Measurements from ENCODE around the gene POLR2B. TPM values are rescaled to one million over a fixed set of nuclear protein-coding genes. Genes with fewer than 3 reads are reported as not detected.
"Not testable (repeated sequence)": the region's sequence is repeated elsewhere in the genome, so short reads cannot be mapped to it uniquely, and the experiment has no call there.

POLR2B gene
- total RNA-seq, 2 experiments from 2014 or later = 113 to 117 TPM

DNA sequence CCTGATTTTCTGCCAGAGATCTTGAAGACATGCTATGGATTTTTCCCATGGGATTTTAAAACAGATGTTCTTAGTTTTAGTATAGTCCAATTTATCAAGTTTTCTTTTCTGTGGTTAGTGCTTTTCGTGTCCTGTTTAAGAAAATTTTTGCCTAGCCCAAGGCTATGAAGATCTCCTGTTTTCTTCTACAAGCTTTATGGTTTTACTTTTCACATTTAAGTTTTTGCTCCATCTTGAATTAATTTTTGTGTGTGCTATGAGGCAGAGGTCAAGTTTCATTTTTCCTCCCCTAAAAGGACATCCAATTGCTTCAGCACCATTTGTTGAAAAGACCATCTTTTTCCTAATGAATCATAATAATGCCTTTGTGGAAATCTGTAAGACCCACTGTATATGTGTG lies 65.6 kb downstream of the POLR2B start:
- H3K27ac Mint-ChIP-seq = no peak overlapping the region
- no peaks in the 10 kb centered on the region for H3K36me3 Mint-ChIP-seq (ENCODE audit: low read depth)
- no peak for DNase-seq
- H3K4me1 Mint-ChIP-seq = no peaks in the 10 kb centered on the region
- H3K9me3 Mint-ChIP-seq = peaks cover 2% of the 10 kb centered on the region
- ChIA-PET POLR2A (no interaction called here), CTCF (no interaction called here)
- peaks cover 8% of the 10 kb centered on the region for H3K27me3 Mint-ChIP-seq
- H3K4me3 Mint-ChIP-seq = no peak overlapping the region

DNA sequence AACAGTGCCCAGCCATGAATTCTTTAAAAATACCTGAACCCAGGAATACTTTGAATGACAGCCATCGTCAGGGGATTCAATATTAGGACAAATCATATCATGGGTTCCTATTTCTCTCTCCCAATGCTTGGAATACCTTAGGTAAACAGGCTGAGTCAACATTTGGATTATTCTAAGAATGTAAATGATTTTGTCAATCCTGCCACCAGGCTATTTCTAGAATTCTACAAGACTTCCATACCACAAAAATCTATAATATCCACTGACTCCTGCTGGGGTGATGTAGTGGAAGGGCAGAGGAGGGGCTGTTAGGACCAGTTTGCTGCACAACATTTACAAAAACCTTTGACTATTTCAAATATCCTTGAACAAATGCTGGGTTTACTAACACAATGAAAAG lies 66.3 kb downstream of the POLR2B start:
- Mint-ChIP-seq H3K27ac (no peak overlapping the region), H3K4me3 (no peak overlapping the region), H3K27me3 (peaks cover 13% of the 10 kb centered on the region), H3K4me1 (no peaks in the 10 kb centered on the region), H3K9me3 (peaks cover 2% of the 10 kb centered on the region), H3K36me3 (ENCODE audit: low read depth) (no peaks in the 10 kb centered on the region)
- DNase-seq = no peak
- ChIA-PET CTCF (no interaction called here), POLR2A (no interaction called here)

DNA sequence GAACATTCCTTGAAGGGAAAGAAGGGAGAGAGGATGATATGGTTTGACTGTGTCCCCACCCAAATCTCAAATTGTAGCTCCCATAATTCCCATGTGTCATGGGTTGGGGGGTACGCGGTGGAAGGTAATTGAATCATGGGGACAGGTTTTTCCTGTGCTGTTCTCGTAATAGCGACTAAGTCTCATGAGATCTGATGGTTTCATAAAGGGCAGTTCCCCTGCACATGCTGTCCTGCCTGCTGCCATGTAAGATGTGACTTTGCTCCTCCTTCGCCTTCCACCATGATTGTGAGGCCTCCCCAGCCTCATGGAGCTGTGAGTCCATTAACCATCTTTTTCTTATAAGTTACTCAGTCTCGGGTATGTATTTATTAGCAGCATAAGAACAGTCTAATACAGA lies 68.3 kb downstream of the POLR2B start:
- H3K36me3 Mint-ChIP-seq (ENCODE audit: low read depth); CTCF ChIA-PET; POLR2A ChIA-PET; H3K4me1 Mint-ChIP-seq; H3K9me3 Mint-ChIP-seq; DNase-seq; H3K27ac Mint-ChIP-seq; H3K4me3 Mint-ChIP-seq: not testable (repeated sequence)
- peaks cover 15% of the 10 kb centered on the region for H3K27me3 Mint-ChIP-seq

DNA sequence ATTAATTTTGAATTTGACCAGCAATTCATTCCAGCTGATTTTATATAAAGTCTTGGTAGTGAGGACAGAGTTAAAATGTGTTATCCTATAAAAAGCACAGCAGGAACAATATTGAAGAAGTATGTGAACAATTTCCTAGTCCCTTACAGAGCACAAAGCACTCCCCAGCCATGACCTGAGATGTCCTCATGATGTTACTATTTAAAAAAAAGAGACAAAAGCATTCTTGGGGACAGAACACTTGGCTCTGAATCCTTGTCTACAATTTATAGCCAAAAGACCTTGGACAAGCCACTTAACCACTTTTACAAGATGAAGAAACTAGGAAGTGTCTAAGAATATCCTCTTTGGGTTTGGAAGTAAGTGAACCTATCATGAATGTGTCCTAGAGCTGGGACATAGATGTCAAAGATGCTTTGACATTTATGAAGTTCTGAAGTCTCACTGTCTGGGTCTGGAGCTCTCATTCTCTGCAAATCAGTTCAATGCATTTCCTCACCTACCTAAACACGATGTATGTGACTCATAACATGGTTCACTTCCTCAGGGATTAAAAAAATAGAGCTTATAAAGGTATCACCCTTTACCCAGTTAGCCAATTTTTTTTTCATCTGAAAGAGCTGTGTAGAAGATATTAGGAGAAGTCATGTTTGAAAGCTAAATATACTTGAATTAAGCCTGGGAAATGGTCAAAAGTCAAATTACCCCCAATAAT lies 70.1 kb downstream of the POLR2B start:
- Mint-ChIP-seq H3K36me3 (ENCODE audit: low read depth) (no peaks in the 10 kb centered on the region), H3K27ac (no peak overlapping the region), H3K9me3 (peaks cover 2% of the 10 kb centered on the region), H3K4me1 (no peaks in the 10 kb centered on the region), H3K4me3 (no peak overlapping the region), H3K27me3 (peaks cover 15% of the 10 kb centered on the region)
- ChIA-PET CTCF (no interaction called here), POLR2A (no interaction called here)
- DNase-seq = no peak

DNA sequence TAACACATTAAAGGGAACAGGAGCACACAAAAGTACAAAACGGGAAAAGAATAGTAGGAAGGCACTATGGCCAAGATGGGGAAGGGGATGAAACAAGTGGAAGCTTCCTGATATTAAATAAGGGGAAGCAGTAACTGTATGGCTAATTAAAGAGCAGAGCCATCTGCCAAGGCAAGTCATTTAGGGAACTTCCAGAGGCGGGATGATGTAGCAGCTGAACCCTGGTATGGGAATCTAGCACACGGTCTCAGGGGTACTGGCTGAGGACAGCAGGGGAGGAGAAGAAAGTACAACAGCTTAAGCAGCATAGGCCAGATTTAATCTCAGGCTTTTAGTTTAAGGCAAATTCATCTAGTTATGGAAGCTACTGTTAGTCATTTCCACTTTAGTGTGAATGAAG lies 72.4 kb downstream of the POLR2B start:
- H3K36me3 Mint-ChIP-seq (ENCODE audit: low read depth) = no peaks in the 10 kb centered on the region
- no peaks in the 10 kb centered on the region for H3K4me1 Mint-ChIP-seq
- ChIA-PET CTCF (no interaction called here), POLR2A (no interaction called here)
- H3K4me3 Mint-ChIP-seq = no peak overlapping the region
- H3K9me3 Mint-ChIP-seq = peaks cover 2% of the 10 kb centered on the region
- DNase-seq = no peak
- H3K27ac Mint-ChIP-seq = no peak overlapping the region
- H3K27me3 Mint-ChIP-seq = peaks cover 14% of the 10 kb centered on the region

DNA sequence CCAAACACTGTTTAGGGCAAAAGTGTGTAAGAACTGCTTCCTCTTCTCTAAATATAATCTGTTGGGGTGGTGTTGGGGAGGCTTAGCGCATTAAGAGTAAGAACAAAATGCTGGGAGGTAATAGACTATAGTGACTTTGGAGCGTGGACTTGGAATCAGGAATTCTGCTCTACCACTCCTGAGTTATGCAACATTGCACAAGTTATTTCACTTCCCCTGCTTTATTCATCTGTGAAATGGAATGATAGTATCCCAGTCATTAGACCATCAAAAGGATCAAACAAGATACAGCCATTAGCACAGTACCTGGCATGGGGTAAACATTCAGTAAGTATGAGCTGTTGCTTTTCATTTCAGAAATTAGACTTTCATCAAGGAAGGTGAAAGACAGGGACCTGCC lies 72.8 kb downstream of the POLR2B start:
- Mint-ChIP-seq H3K27ac (no peak overlapping the region), H3K4me1 (no peaks in the 10 kb centered on the region), H3K36me3 (ENCODE audit: low read depth) (no peaks in the 10 kb centered on the region), H3K9me3 (peaks cover 2% of the 10 kb centered on the region), H3K27me3 (peaks cover 13% of the 10 kb centered on the region), H3K4me3 (no peak overlapping the region)
- ChIA-PET CTCF (no interaction called here), POLR2A (no interaction called here)
- DNase-seq = no peak

DNA sequence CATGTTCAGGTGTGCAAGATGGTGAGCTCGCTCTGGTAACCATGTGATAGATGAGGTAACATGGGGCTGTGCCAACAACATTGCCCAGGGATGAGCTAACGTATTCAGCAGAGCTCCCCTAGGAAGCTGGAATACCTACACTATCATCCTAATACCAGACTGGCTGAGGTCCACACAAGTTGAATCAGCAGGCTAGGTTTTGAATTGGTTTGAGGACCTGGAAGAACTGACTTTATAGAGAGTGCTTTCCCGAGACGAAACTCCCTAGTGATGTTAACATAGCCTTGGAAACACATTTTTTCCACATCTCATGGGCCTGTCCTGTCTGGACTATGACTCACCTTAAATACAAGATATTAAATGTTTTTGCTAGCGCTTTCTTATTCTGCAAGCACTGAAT lies 74.8 kb downstream of the POLR2B start:
- DNase-seq = no peak
- Mint-ChIP-seq H3K9me3 (no peaks in the 10 kb centered on the region), H3K36me3 (ENCODE audit: low read depth) (no peaks in the 10 kb centered on the region), H3K27ac (no peak overlapping the region), H3K4me1 (no peaks in the 10 kb centered on the region), H3K27me3 (peaks cover 17% of the 10 kb centered on the region), H3K4me3 (no peak overlapping the region)
- CTCF ChIA-PET = no interaction called here
- POLR2A ChIA-PET = no interaction called here

DNA sequence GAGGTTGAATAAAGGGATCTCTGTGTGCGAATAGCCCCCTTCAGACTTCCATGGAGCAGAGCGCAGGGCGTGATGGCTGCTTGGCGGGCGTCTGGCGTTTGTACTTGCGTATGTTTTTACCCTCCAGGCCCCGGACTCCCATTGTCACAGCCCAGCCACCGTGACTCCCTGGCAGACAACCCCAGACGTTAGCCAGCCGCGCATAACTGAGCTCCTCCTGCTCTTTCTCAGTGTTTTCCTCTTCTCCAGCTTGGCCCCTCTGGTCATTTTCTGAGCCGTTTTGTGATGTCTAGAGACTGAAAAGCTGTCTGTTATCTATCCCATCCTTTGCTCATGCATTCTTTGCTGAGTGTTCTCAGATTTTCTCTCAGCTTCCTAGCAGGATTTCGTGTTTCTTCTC lies 77.2 kb downstream of the POLR2B start:
- DNase-seq = no peak
- Mint-ChIP-seq H3K36me3 (ENCODE audit: low read depth) (no peaks in the 10 kb centered on the region), H3K27ac (no peak overlapping the region), H3K27me3 (peaks cover 15% of the 10 kb centered on the region), H3K9me3 (no peaks in the 10 kb centered on the region), H3K4me1 (no peaks in the 10 kb centered on the region), H3K4me3 (no peak overlapping the region)
- POLR2A ChIA-PET = no interaction called here
- CTCF ChIA-PET = interaction anchor here (0.6 kb wide), 1 partner anchor 879 kb away, joined by 3 read pairs; no protein-coding TSS in a partner anchor

DNA sequence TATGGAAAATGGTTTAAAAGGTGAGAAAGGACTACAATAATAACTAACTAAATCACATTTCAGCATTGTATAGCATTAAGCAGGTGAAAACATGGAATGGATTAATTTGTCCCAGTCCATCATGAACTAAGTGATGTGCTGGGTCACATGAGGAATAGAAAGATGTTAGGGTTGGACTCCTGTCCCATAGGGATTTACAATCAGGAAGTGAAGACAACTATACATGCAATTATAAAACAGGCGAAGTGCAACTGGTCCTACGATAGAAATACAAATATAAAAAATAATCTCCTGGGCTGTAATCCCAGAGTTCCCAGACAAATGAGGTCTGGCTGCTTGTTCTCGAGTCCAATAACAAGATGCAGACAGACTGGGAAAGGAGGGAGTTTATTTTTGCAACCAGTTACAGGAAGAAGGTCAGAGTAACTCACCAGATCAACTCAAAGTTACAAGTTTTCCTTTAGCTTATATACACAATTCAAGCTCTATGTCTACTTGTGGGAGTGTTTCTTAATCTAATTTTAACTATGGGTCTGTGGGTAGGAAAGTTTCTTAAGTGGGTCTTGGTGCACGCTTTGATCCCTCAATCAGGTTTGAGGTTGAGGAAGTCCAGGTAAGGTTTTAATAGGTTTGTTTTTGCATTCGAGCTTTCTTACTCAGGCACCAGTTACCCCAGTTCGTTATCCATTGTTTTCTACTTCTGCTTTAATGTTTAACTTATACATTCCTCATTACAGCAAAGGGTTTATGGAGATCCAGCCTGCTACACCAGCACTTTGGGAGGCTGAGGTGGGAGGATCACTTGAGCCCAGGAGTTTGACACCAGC lies 81.4 kb downstream of the POLR2B start:
- H3K27ac Mint-ChIP-seq = no peak overlapping the region
- no peaks in the 10 kb centered on the region for H3K9me3 Mint-ChIP-seq
- CTCF ChIA-PET = no interaction called here
- H3K4me3 Mint-ChIP-seq = no peak overlapping the region
- H3K36me3 Mint-ChIP-seq (ENCODE audit: low read depth) = no peaks in the 10 kb centered on the region
- DNase-seq = no peak
- H3K27me3 Mint-ChIP-seq = peaks cover 11% of the 10 kb centered on the region
- H3K4me1 Mint-ChIP-seq = no peaks in the 10 kb centered on the region
- POLR2A ChIA-PET = no interaction called here

DNA sequence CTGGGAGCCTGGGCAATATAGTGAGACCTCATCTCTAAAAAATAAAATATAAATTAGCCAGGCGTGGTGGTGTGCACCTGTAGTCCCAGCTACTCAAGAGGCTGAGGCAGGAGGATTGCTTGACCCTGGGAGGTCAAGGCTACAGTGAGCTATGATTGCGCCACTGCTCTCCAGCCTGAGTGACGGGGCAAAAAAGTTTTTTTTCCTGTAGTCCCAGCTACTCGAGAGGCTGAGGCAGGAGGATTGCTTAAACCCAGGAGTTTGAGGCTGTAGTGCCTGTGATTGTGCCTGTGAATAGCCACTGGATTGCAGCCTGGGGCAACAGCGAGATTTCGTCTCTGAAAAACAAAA lies 82.0 kb downstream of the POLR2B start:
- POLR2A ChIA-PET; H3K36me3 Mint-ChIP-seq (ENCODE audit: low read depth); H3K4me3 Mint-ChIP-seq; DNase-seq; H3K9me3 Mint-ChIP-seq; H3K4me1 Mint-ChIP-seq; H3K27ac Mint-ChIP-seq; CTCF ChIA-PET: not testable (repeated sequence)
- H3K27me3 Mint-ChIP-seq = peaks cover 11% of the 10 kb centered on the region

DNA sequence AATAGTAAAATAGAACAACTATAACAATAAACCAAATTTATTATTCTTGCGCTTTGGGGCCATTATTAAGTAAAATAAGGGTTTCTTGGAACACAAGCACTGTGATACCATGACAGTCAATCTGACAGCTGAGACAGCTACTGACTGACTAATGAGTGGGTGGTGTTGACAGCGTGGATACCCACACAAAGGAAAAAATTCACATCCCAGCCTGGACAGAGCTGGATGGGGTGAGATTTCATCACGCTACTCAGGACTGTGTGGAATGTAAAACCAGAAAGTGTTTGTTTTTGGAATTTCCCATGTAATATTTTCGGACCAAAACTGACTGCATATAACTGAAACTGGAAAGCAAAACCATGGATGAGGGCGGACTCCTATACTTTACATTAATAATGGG lies 82.7 kb downstream of the POLR2B start:
- Mint-ChIP-seq H3K27me3 (peaks cover 11% of the 10 kb centered on the region), H3K4me3 (no peak overlapping the region), H3K9me3 (no peaks in the 10 kb centered on the region), H3K27ac (no peak overlapping the region), H3K4me1 (no peaks in the 10 kb centered on the region), H3K36me3 (ENCODE audit: low read depth) (no peaks in the 10 kb centered on the region)
- POLR2A ChIA-PET = no interaction called here
- DNase-seq = no peak
- CTCF ChIA-PET = no interaction called here

DNA sequence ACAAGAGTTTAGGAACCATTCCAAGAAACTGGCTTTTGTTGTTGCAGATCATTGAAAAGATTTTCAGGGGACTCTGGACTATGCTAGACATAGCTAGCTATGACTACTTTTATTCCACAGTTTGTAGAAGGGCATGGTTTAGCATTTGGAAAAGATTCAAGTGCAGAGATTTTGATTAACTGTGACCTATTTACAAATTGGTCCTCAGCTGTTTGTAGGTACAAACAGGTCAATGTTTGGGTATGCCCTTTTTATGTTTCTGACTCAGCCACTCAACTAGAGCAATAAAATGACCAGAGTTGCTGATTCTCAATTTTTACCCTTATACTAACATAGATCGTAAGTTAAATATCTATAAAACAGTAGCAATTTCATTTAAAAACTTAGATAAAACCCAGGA lies 84.8 kb downstream of the POLR2B start:
- peaks cover 12% of the 10 kb centered on the region for H3K27me3 Mint-ChIP-seq
- POLR2A ChIA-PET = no interaction called here
- no peak for DNase-seq

DNA sequence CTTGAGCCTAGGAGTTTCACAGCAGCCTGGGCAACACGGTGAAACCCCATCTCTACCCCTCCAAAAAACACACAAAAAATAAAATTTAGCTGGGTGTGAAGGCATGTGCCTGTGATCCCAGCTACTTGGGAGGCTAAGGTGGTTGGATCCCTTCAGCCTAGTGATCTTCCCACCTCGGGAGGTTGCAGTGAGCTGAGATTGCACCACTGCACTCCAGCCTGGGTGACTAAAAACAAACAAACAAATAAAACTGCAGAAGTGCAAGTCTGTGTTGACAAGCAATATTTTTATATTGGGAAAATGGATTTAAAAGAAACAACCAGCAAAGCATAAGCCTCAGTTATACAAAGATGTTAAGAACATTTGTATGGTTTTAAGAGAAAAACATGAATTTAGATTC lies 85.4 kb downstream of the POLR2B start:
- ChIA-PET POLR2A (no interaction called here), CTCF (no interaction called here)
- Mint-ChIP-seq H3K27ac (no peak overlapping the region), H3K4me1 (no peaks in the 10 kb centered on the region), H3K4me3 (no peak overlapping the region), H3K27me3 (peaks cover 7% of the 10 kb centered on the region), H3K36me3 (ENCODE audit: low read depth) (no peaks in the 10 kb centered on the region), H3K9me3 (no peaks in the 10 kb centered on the region)
- no peak for DNase-seq

More for the DNA sequence above, 84.8 kb downstream of the POLR2B start:
- H3K27ac Mint-ChIP-seq = no peak overlapping the region
- H3K4me3 Mint-ChIP-seq = no peak overlapping the region
- no peaks in the 10 kb centered on the region for H3K36me3 Mint-ChIP-seq (ENCODE audit: low read depth)
- H3K9me3 Mint-ChIP-seq = no peaks in the 10 kb centered on the region
- H3K4me1 Mint-ChIP-seq = no peaks in the 10 kb centered on the region
- CTCF ChIA-PET = no interaction called here

All from activated CD4-positive, alpha-beta T cell treated with anti-CD3 and anti-CD28 coated beads, Interleukin-2, amount 10 ng/mL, durations not matched to agents 7 days and 5 days (primary cell).